Smooth muscle cell (in vitro differentiated cells): Measurements from ENCODE around the gene CAMSAP2. TPM values are rescaled to one million over a fixed set of nuclear protein-coding genes. Genes with fewer than 3 reads are reported as not detected.

Experiments used
- DNase-seq: peaks from one replicate; lab custom pipeline; 2025; ENCODE audit not compliant: unreplicated experiment; lab: John Stamatoyannopoulos, UW
- H2AFZ ChIP-seq: fragments of 200-600 bp; sonication (generic); 2 replicates; pipeline ENCODE4 v1.6.0; 2016; ENCODE audit warnings: antibody characterized with exemption, low read depth, mild to moderate bottlenecking
- H3F3A ChIP-seq: fragments of 200-600 bp; sonication (generic); 2 replicates; pipeline ENCODE4 v1.6.0; 2017; ENCODE audit warnings: antibody characterized with exemption, low read depth
- H3K27ac ChIP-seq: fragments of 200-600 bp; sonication (generic); 2 replicates; pipeline ENCODE4 v1.5.1; 2016; ENCODE audit warnings: low read depth, mild to moderate bottlenecking
- H3K27me3 ChIP-seq: fragments of 200-600 bp; sonication (generic); 2 replicates; pipeline ENCODE4 v1.6.1; 2016; ENCODE audit warnings: low read depth, mild to moderate bottlenecking
- H3K36me3 ChIP-seq: fragments of 200-600 bp; sonication (generic); 2 replicates; pipeline ENCODE4 v1.5.1; 2016; ENCODE audit warnings: low read depth
- H3K4me1 ChIP-seq: fragments of 200-600 bp; sonication (generic); 2 replicates; pipeline ENCODE4 v1.5.1; 2016; ENCODE audit warnings: low read depth
- H3K4me2 ChIP-seq: fragments of 200-600 bp; sonication (generic); 2 replicates; pipeline ENCODE4 v1.6.0; 2016; ENCODE audit warnings: mild to moderate bottlenecking
- H3K4me3 ChIP-seq: fragments of 200-600 bp; sonication (generic); 2 replicates; pipeline ENCODE4 v1.5.1; 2016; ENCODE audit warnings: mild to moderate bottlenecking
- H3K79me2 ChIP-seq: fragments of 200-600 bp; sonication (generic); 2 replicates; pipeline ENCODE4 v1.6.0; 2016; ENCODE audit warnings: low read depth, mild to moderate bottlenecking
- H3K9ac ChIP-seq: fragments of 200-600 bp; sonication (generic); 2 replicates; pipeline ENCODE4 v1.6.0; 2016; ENCODE audit warnings: low read depth
- H3K9me3 ChIP-seq: fragments of 200-600 bp; sonication (generic); replicated peaks from 2 replicates; pipeline ENCODE4 v1.5.1; 2016; ENCODE audit warnings: low read depth
- H4K20me1 ChIP-seq: fragments of 200-600 bp; sonication (generic); 2 replicates; pipeline ENCODE4 v1.6.0; 2016; ENCODE audit warnings: low read depth
- WGBS: methylation state at CpG from one replicate; pipeline ENCODE4 v1.1.7; 2016; ENCODE audit warnings: low lambda C conversion rate; 5-methylcytosine and 5-hydroxymethylcytosine counted together
- polyA plus RNA-seq: library from polyadenylated mRNA; unstranded; fragments of >200 nt; fragmentation: Nextera tagmentation; extraction: Ambion mirVana; gene quantifications from 2 replicates; pipeline ENCODE4 v1.2.1, GENCODE V29; 2016
- total RNA-seq: library from RNA; depleted of rRNA; stranded (reverse); fragments of >200 nt; gene quantifications from 2 replicates; pipeline ENCODE4 v1.2.3, GENCODE V29; 2014
- TF ChIP-seq, protein P1 (sequence below): fragments of 200-600 bp; sonication (generic); IDR thresholded peaks from 2 replicates; pipeline ENCODE4 v1.5.1; 2017; ENCODE audit warnings: borderline replicate concordance, mild to moderate bottlenecking, antibody characterized with exemption; ENCODE audit not compliant: insufficient read depth, poor library complexity, severe bottlenecking

CAMSAP2 gene
- total and polyA plus RNA-seq, 2 experiments from 2014 or later: 12.9 to 57.5 TPM

DNA sequence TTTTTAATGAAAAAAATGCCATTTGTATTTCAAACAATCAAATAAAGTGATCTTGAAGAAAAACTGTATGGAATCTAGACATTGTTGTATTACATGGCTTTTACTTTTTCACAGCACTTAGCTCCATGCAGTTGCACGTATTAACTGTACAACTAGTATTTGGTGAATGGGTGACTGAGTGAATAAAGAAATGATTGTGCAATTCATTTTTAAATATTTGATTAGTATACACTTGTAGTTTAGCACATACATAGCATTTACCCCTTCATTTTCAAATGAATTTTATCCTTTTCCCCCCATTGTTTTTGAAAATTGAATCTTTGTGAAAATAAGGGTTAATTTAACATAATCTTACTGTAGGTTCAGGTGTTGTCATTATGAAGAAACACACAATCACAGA is 79.6 kb downstream of the CAMSAP2 start:
- 100% methylated on average over 1 of the region's 1 CpG for WGBS
- Histone ChIP-seq H2AFZ (no peak overlapping the region), H3K4me2 (no peak overlapping the region), H3K27me3 (no peaks in the 10 kb centered on the region), H3K4me3 (no peak overlapping the region), H3K4me1 (no peaks in the 10 kb centered on the region), H3K27ac (no peak overlapping the region), H4K20me1 (peaks cover 60% of the 10 kb centered on the region), H3K9me3 (no peaks in the 10 kb centered on the region), H3K79me2 (peaks cover 30% of the 10 kb centered on the region), H3K36me3 (peaks cover 12% of the 10 kb centered on the region), H3K9ac (no peak overlapping the region), H3F3A (peaks cover 10% of the 10 kb centered on the region)
- TF ChIP-seq, protein P1, sequence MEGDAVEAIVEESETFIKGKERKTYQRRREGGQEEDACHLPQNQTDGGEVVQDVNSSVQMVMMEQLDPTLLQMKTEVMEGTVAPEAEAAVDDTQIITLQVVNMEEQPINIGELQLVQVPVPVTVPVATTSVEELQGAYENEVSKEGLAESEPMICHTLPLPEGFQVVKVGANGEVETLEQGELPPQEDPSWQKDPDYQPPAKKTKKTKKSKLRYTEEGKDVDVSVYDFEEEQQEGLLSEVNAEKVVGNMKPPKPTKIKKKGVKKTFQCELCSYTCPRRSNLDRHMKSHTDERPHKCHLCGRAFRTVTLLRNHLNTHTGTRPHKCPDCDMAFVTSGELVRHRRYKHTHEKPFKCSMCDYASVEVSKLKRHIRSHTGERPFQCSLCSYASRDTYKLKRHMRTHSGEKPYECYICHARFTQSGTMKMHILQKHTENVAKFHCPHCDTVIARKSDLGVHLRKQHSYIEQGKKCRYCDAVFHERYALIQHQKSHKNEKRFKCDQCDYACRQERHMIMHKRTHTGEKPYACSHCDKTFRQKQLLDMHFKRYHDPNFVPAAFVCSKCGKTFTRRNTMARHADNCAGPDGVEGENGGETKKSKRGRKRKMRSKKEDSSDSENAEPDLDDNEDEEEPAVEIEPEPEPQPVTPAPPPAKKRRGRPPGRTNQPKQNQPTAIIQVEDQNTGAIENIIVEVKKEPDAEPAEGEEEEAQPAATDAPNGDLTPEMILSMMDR: no peak
- no peak for DNase-seq

- no peak overlapping the region for H2AFZ ChIP-seq
- WGBS: 94% methylated on average over 2 of the region's 2 CpGs
- H3K4me2 ChIP-seq: no peak overlapping the region
- H3K27ac ChIP-seq: no peak overlapping the region
- TF ChIP-seq, protein P1: no peak
- no peak for DNase-seq
- H3K4me3 ChIP-seq: no peak overlapping the region
- H3K9ac ChIP-seq: no peak overlapping the region
- H3K9me3 ChIP-seq: no peaks in the 10 kb centered on the region
- peaks cover 68% of the 10 kb centered on the region for H4K20me1 ChIP-seq
- peaks cover 10% of the 10 kb centered on the region for H3F3A ChIP-seq
- H3K36me3 ChIP-seq: peaks cover 12% of the 10 kb centered on the region
- H3K27me3 ChIP-seq: no peaks in the 10 kb centered on the region
- no peaks in the 10 kb centered on the region for H3K4me1 ChIP-seq
- H3K79me2 ChIP-seq: peaks cover 32% of the 10 kb centered on the region
These were observed 81.0 kb downstream of the CAMSAP2 start for GRCh38 chr1:200819726-200820125.

GRCh38 chr1:200831091-200831490 is 92.4 kb downstream of the CAMSAP2 start:
- no peak overlapping the region for H3K27ac ChIP-seq
- no peak overlapping the region for H3K4me3 ChIP-seq
- H3K4me2 ChIP-seq: no peak overlapping the region
- no peak overlapping the region for H2AFZ ChIP-seq
- H3K79me2 ChIP-seq: peaks cover 50% of the 10 kb centered on the region
- no peak for DNase-seq
- no peaks in the 10 kb centered on the region for H3F3A ChIP-seq
- WGBS: 92% methylated on average over 2 of the region's 2 CpGs
- peaks cover 11% of the 10 kb centered on the region for H3K36me3 ChIP-seq
- no peaks in the 10 kb centered on the region for H3K9me3 ChIP-seq
- no peaks in the 10 kb centered on the region for H3K4me1 ChIP-seq
- TF ChIP-seq, protein P1: no peak
- no peak overlapping the region for H3K9ac ChIP-seq
- no peaks in the 10 kb centered on the region for H3K27me3 ChIP-seq
- H4K20me1 ChIP-seq: peaks cover 51% of the 10 kb centered on the region

- 97% methylated on average over 5 of the region's 5 CpGs for WGBS
- peaks cover 15% of the 10 kb centered on the region for H3K36me3 ChIP-seq
- H3K9me3 ChIP-seq: no peaks in the 10 kb centered on the region
- peaks cover 45% of the 10 kb centered on the region for H3K79me2 ChIP-seq
- H3K27me3 ChIP-seq: no peaks in the 10 kb centered on the region
- H3K4me3 ChIP-seq: no peak overlapping the region
- no peaks in the 10 kb centered on the region for H3K4me1 ChIP-seq
- no peak for DNase-seq
- TF ChIP-seq, protein P1: no peak
- H4K20me1 ChIP-seq: peaks cover 51% of the 10 kb centered on the region
- H3K27ac ChIP-seq: no peak overlapping the region
- no peak overlapping the region for H3K4me2 ChIP-seq
- H3K9ac ChIP-seq: no peak overlapping the region
- H2AFZ ChIP-seq: no peak overlapping the region
- H3F3A ChIP-seq: no peaks in the 10 kb centered on the region
These were observed 95.7 kb downstream of the CAMSAP2 start for GRCh38 chr1:200834383-200834782.
